Dermis microvascular lymphatic vessel endothelial cell (primary cell): ENCODE measurements around the gene INHBE. TPM values are rescaled to one million over a fixed set of nuclear protein-coding genes. Genes with fewer than 3 reads are reported as not detected.
"Not testable (repeated sequence)": the region's sequence is repeated elsewhere in the genome, so short reads cannot be mapped to it uniquely, and the experiment has no call there.

Source experiments
- DNase-seq, 2 donors: peaks; one replicate each; pipeline versions ENCODE4 v3.0.0 to v3.0.0-alpha.2; 2010; ENCODE audit warnings: low read depth in 2 of 2
- total RNA-seq: library from RNA; depleted of rRNA; stranded (reverse); fragments of >200 nt; gene quantifications from 2 replicates; pipeline ENCODE4 v1.2.1, GENCODE V29; 2014

The INHBE gene
- total RNA-seq, 1 donor from 2014 or later = not detected

DNA sequence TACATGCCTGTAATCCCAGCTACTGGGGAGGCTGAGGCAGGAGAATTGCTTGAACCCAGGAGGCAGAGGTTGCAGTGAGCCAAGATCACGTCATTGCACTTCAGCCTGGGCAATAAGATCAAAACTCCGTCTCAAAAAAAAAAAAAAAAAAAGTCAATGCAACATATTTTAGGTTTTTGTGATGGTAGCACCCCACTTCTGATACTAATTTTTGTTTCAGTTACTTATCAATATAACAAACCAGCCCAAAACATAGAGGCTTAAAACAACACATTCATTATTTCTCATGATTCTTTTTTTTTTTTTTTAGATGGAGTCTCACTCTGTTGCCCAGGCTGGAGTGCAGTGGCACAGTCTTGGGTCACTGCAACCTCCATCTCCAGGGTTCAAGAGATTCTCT lies 13.7 kb upstream of the INHBE start:
- DNase-seq = not testable (repeated sequence)

DNA sequence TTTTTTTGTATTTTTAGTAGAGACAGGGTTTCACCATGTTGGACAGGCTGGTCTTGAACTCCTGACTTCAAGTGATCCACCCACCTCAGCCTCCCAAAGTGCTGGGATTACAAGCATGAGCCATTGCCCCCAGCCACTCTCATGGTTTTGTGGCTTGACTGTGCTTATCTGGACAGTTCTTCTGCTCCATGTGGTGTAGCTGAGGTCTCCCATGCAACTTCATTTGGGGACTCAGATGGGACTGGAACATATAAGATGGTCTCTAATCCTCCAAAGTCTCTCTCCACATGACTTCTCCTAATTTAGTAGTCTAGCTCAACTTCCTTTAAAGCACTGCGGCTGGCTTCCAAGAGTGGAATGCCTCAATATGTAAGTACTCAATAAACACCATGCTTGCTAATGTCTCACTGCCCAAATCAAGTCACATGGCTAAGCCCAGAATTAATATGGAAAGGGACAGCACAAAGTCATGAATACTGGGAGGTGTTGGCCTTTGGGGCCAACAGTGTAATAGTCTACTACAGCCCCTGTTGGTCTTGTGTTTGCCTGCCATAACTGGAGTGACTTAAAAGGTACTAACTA lies 13.2 kb upstream of the INHBE start:
- no peak for DNase-seq

DNA sequence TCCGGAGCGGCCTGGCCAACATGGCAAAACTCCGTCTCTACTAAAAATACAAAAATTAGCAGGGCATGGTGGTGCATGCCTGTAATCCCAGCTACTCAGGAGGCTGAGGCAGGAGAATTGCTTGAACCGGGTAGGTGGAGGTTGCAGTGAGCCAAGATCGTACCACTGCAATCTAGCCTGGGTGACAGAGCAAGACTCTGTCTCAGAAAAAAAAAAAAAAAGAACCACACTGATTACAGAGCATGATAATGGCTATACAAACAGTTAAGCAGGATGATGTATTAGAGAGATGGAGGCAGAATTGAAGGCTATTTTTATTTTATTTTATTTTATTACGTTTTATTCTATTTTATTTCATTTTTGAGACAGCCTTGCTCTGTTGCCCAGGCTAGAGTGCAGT lies 10.8 kb upstream of the INHBE start:
- not testable (repeated sequence) for DNase-seq

DNA sequence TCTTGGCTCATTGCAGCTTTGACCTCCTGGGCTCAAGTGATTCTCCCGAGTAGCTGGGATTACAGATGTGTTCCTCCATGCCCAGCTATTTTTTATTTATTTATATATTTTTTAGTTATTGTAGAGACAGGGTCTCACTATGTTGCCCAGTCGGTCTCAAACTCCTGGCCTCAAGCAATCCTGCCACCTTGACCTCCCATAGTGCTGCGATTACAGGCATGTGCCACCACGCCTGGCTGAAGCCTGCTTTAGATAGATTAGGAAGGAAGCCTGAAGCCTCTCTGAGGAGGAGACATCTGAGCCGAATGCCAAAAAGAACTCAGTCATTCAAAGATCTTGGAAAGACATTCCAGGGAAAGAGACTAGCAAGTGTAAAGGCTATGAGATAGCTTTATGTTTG lies 10.4 kb upstream of the INHBE start:
- DNase-seq = no peak

DNA sequence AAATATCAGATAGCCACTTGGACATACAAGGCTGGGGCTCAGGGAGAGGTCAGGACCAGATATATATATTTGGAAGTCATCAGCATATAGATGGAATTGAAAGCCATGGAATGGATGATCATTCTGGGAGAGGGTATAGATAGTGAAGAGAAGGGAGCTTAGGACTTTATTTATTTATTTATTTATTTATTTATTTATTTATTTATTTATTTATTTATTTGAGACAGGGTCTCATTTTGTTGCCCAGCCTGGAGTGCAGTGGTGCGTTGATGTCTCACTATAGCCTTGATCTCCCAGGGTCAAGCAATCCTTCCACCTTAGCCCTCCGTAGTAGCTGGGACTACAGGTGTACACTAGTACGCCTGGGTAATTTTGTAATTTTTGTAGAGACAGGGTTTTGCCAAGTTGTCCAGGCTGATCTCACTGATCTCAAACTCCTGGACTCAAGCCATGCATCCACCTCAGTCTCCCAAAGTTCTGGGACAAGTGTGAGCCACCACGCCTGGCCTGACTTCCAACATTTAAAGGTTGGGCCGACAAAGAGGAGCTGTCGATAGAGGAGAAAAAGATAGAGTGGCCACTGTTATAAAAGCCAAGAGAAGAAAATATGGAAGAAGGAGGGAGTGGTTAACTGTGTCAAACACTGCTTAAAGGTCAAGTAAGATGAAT lies 8.7 kb upstream of the INHBE start:
- DNase-seq = no peak

- no peak for DNase-seq
Measured at GRCh38 chr12:57448669-57449068, 6.4 kb upstream of the INHBE start.

DNA sequence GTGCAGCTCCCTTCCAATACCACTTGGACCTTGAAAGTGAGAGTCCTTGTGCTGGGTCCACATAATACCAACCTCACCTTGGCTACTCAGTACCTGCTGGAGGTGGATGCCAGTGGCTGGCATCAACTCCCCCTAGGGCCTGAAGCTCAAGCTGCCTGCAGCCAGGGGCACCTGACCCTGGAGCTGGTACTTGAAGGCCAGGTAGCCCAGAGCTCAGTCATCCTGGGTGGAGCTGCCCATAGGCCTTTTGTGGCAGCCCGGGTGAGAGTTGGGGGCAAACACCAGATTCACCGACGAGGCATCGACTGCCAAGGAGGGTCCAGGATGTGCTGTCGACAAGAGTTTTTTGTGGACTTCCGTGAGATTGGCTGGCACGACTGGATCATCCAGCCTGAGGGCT lies 5.7 kb upstream of the INHBE start:
- no peak for DNase-seq

- DNase-seq = no peak
Measured at GRCh38 chr12:57450057-57450456, 5.0 kb upstream of the INHBE start.

- DNase-seq = no peak
Measured at GRCh38 chr12:57451233-57451778, 3.8 kb upstream of the INHBE start.

- DNase-seq = peak in 1 of 2 donors; percentile 53
Measured at GRCh38 chr12:57452181-57452936, 2.7 kb upstream of the INHBE start.

DNA sequence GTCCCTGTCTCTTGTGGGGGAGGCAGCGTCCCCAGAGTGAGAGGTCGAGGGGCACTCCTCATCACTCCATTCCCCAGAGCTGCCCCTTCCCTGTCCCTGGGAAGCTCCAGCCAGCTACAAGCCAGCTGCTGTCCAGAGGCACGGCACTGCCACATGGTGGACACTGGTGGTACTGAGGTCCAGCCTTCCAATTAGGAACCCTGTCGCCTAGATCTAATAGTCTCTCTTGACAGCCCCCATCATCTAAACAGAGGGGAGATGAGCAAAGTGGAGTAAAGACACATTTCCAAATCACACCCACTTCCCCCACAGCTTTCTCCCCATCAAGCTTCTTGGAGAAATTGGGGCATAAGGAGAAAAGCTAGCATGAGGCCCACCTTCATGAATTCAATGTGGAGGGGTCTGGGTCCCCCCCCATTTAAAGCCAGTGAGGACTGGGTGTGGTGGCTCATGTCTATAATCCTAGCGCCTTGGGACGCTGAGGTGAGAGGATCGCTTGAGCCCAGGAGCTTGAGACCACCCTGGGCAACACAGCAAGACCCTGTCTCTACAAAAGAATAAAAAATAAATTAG lies 2.1 kb upstream of the INHBE start:
- peak; percentile 45 to 72 for DNase-seq

DNA sequence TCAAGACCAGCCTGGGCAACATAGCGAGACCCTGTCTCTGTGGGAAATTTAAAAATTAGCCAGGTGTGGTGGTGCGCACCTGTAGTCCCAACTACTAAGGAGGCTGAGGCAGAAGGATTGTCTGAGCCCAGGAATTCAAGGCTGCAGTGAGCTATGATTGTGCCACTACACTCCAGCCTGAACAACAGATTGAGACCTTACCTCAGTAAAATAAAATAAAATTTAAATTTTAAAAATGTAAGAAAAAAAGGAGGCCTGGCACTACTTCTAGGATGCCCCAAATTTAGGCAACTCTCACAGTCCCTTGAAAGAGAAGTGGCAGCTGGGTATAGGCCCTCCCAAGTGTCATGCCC lies 918 bp upstream of the INHBE start:
- no peak for DNase-seq

DNA sequence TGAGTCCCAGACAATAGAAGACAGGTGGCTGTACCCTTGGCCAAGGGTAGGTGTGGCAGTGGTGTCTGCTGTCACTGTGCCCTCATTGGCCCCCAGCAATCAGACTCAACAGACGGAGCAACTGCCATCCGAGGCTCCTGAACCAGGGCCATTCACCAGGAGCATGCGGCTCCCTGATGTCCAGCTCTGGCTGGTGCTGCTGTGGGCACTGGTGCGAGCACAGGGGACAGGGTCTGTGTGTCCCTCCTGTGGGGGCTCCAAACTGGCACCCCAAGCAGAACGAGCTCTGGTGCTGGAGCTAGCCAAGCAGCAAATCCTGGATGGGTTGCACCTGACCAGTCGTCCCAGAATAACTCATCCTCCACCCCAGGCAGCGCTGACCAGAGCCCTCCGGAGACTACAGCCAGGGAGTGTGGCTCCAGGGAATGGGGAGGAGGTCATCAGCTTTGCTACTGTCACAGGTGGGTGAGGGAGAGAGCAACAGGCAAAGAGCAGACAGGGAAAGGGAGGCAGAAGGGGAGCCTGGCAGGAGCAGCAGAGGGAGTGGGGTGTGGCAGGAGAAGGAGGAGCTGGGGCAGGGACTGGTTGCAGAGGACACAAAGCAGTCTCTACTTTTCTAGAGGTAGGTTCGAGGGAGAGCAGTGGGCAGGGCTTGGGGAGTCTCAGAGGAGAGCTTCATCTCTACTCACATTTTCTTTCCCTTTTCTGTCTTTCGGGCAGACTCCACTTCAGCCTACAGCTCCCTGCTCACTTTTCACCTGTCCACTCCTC lies 452 bp downstream of the INHBE start:
- DNase-seq = no peak

DNA sequence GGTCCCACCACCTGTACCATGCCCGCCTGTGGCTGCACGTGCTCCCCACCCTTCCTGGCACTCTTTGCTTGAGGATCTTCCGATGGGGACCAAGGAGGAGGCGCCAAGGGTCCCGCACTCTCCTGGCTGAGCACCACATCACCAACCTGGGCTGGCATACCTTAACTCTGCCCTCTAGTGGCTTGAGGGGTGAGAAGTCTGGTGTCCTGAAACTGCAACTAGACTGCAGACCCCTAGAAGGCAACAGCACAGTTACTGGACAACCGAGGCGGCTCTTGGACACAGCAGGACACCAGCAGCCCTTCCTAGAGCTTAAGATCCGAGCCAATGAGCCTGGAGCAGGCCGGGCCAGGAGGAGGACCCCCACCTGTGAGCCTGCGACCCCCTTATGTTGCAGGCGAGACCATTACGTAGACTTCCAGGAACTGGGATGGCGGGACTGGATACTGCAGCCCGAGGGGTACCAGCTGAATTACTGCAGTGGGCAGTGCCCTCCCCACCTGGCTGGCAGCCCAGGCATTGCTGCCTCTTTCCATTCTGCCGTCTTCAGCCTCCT lies 1.1 kb downstream of the INHBE start:
- DNase-seq = peak; percentile 16 to 52

DNA sequence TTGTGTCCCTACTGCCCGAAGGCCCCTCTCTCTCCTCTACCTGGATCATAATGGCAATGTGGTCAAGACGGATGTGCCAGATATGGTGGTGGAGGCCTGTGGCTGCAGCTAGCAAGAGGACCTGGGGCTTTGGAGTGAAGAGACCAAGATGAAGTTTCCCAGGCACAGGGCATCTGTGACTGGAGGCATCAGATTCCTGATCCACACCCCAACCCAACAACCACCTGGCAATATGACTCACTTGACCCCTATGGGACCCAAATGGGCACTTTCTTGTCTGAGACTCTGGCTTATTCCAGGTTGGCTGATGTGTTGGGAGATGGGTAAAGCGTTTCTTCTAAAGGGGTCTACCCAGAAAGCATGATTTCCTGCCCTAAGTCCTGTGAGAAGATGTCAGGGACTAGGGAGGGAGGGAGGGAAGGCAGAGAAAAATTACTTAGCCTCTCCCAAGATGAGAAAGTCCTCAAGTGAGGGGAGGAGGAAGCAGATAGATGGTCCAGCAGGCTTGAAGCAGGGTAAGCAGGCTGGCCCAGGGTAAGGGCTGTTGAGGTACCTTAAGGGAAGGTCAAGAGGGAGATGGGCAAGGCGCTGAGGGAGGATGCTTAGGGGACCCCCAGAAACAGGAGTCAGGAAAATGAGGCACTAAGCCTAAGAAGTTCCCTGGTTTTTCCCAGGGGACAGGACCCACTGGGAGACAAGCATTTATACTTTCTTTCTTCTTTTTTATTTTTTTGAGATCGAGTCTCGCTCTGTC lies 1.8 kb downstream of the INHBE start:
- no peak for DNase-seq

- DNase-seq = no peak
Measured at GRCh38 chr12:57458665-57459054, 3.6 kb downstream of the INHBE start.

- peak; percentile 82 to 95 for DNase-seq
Measured at GRCh38 chr12:57459055-57459749, 4.1 kb downstream of the INHBE start.

GRCh38 chr12:57459750-57460467 lies 4.8 kb downstream of the INHBE start, which contains the start of gene GLI1:
GLI1 (plus strand) TSS chr12:57459785; CDS start chr12:57463692, 3,907 bp downstream.
- DNase-seq = no peak

DNA sequence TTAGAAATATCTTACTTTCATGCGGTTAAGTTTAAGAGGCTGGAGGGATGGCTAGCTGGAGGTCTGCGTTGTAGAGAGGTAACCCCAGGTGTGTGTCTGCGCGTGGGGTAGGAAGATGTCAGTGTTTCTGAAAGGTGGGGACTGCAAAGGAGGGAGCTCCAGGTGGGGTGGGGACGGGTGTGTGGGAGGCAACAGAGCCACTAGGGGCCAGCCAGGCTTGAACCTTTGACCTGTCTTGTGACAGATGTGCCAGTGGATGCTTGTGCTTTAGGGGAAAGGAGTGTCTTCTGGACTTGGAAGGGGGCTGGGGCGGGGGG lies 5.3 kb downstream of the INHBE start:
- DNase-seq = no peak
